ENCODE data around the gene NAALADL2.

DNA sequence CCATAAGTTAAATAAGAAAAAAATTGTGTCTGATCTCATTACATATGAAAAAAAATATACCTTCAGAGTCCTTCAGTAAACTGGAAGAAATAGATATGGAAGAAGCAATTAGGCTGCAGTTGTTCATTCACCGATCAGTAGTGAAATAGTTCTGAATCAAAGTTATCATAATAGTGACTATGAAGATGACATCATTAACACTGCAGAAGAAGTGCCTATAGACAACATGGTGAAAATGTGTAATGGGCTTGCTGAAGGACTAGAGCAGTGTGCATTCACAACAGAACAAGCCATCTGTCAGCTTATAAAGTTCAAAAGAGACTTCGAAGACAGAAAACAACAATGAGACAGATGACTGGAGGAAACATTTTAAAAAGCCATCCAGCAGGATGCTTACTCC is 144.5 kb downstream of the NAALADL2 start:
- TF ChIP-seq, protein P1, sequence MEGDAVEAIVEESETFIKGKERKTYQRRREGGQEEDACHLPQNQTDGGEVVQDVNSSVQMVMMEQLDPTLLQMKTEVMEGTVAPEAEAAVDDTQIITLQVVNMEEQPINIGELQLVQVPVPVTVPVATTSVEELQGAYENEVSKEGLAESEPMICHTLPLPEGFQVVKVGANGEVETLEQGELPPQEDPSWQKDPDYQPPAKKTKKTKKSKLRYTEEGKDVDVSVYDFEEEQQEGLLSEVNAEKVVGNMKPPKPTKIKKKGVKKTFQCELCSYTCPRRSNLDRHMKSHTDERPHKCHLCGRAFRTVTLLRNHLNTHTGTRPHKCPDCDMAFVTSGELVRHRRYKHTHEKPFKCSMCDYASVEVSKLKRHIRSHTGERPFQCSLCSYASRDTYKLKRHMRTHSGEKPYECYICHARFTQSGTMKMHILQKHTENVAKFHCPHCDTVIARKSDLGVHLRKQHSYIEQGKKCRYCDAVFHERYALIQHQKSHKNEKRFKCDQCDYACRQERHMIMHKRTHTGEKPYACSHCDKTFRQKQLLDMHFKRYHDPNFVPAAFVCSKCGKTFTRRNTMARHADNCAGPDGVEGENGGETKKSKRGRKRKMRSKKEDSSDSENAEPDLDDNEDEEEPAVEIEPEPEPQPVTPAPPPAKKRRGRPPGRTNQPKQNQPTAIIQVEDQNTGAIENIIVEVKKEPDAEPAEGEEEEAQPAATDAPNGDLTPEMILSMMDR (IDR thresholded peaks at IDR 0.05) = no peak
- no peak for TF ChIP-seq POLR2A (IDR thresholded peaks at IDR 0.05; ENCODE audit: low read length)
- TF ChIP-seq, protein P2, sequence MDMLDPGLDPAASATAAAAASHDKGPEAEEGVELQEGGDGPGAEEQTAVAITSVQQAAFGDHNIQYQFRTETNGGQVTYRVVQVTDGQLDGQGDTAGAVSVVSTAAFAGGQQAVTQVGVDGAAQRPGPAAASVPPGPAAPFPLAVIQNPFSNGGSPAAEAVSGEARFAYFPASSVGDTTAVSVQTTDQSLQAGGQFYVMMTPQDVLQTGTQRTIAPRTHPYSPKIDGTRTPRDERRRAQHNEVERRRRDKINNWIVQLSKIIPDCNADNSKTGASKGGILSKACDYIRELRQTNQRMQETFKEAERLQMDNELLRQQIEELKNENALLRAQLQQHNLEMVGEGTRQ (IDR thresholded peaks at IDR 0.05) = no peak
- TF ChIP-seq, protein P3, sequence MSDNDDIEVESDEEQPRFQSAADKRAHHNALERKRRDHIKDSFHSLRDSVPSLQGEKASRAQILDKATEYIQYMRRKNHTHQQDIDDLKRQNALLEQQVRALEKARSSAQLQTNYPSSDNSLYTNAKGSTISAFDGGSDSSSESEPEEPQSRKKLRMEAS (IDR thresholded peaks at IDR 0.05) = no peak
- TF ChIP-seq, protein P4, sequence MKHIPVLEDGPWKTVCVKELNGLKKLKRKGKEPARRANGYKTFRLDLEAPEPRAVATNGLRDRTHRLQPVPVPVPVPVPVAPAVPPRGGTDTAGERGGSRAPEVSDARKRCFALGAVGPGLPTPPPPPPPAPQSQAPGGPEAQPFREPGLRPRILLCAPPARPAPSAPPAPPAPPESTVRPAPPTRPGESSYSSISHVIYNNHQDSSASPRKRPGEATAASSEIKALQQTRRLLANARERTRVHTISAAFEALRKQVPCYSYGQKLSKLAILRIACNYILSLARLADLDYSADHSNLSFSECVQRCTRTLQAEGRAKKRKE (CRISPR knock-in tag; IDR thresholded peaks at IDR 0.05; ENCODE audit: low read depth) = no peak
- no peak for TF ChIP-seq ZFP36 (IDR thresholded peaks at IDR 0.05; ENCODE audit: borderline replicate concordance, partially characterized antibody)
- no peak for TF ChIP-seq CEBPB (IDR thresholded peaks at IDR 0.05)
- TF ChIP-seq MAZ (IDR thresholded peaks at IDR 0.05; ENCODE audit: borderline replicate concordance, low read depth, low read length) = no peak
- no peak for TF ChIP-seq CBX8 (IDR thresholded peaks at IDR 0.05)
- no peak for TF ChIP-seq SREBF2 (IDR thresholded peaks at IDR 0.05)
- TF ChIP-seq, protein P5, sequence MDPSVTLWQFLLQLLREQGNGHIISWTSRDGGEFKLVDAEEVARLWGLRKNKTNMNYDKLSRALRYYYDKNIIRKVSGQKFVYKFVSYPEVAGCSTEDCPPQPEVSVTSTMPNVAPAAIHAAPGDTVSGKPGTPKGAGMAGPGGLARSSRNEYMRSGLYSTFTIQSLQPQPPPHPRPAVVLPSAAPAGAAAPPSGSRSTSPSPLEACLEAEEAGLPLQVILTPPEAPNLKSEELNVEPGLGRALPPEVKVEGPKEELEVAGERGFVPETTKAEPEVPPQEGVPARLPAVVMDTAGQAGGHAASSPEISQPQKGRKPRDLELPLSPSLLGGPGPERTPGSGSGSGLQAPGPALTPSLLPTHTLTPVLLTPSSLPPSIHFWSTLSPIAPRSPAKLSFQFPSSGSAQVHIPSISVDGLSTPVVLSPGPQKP (IDR thresholded peaks at IDR 0.05; ENCODE audit: low read depth, low read length) = no peak
- TF ChIP-seq JUNB (IDR thresholded peaks at IDR 0.05) = no peak
- no peak for TF ChIP-seq NFE2L2 (conservative IDR thresholded peaks at IDR 0.05; ENCODE audit: low read length)

Data from A549 (cell line).